GM23248 (cell line): ENCODE measurements around the gene TFIP11. TPM values are rescaled to one million over a fixed set of nuclear protein-coding genes. Genes with fewer than 3 reads are reported as not detected.

ENCODE experiments used
- DNase-seq: peaks from one replicate; pipeline ENCODE4 v3.0.0-alpha.2; 2015
- H2AFZ ChIP-seq: fragments of 200-600 bp; sonication (generic); 2 replicates; pipeline ENCODE4 v1.6.1; 2016; ENCODE audit warnings: antibody characterized with exemption
- H3F3A ChIP-seq: fragments of 200-600 bp; sonication (generic); 2 replicates; pipeline ENCODE4 v1.6.1; 2016; ENCODE audit warnings: mild to moderate bottlenecking, antibody characterized with exemption, mixed run types; ENCODE audit not compliant: insufficient read depth
- H3K27ac ChIP-seq: fragments of 200-600 bp; sonication (generic); 2 replicates; pipeline ENCODE4 v1.5.1; 2016; ENCODE audit warnings: mild to moderate bottlenecking
- H3K27me3 ChIP-seq: fragments of 200-600 bp; sonication (generic); replicated peaks from 2 replicates; pipeline ENCODE4 v1.6.1; 2016; ENCODE audit warnings: mild to moderate bottlenecking; ENCODE audit not compliant: insufficient read depth
- H3K36me3 ChIP-seq: fragments of 200-600 bp; sonication (generic); 2 replicates; pipeline ENCODE4 v1.6.1; 2016; ENCODE audit warnings: low read depth, mild to moderate bottlenecking
- H3K4me1 ChIP-seq: fragments of 200-600 bp; sonication (generic); 2 replicates; pipeline ENCODE4 v1.6.1; 2016; ENCODE audit warnings: mild to moderate bottlenecking; ENCODE audit not compliant: insufficient read depth
- H3K4me2 ChIP-seq: fragments of 200-600 bp; sonication (generic); one replicate; pipeline ENCODE4 v1.6.1; 2016; ENCODE audit warnings: mild to moderate bottlenecking; ENCODE audit not compliant: unreplicated experiment
- H3K4me3 ChIP-seq: fragments of 200-600 bp; sonication (generic); 2 replicates; pipeline ENCODE4 v1.5.1; 2016; ENCODE audit warnings: mild to moderate bottlenecking
- H3K79me2 ChIP-seq: fragments of 200-600 bp; sonication (generic); 2 replicates; pipeline ENCODE4 v1.6.1; 2016; ENCODE audit warnings: mild to moderate bottlenecking; ENCODE audit not compliant: insufficient read depth
- H3K9ac ChIP-seq: fragments of 200-600 bp; sonication (generic); 2 replicates; pipeline ENCODE4 v1.6.1; 2016; ENCODE audit warnings: mild to moderate bottlenecking
- H3K9me2 ChIP-seq: fragments of 200-600 bp; sonication (generic); 2 replicates; pipeline ENCODE4 v1.6.1; 2016; ENCODE audit warnings: mixed run types, mild to moderate bottlenecking, moderate library complexity; ENCODE audit not compliant: insufficient read depth
- H3K9me3 ChIP-seq: fragments of 200-600 bp; sonication (generic); one replicate; pipeline ENCODE4 v1.6.1; 2017; ENCODE audit warnings: low read depth
- H4K20me1 ChIP-seq: fragments of 200-600 bp; sonication (generic); 2 replicates; pipeline ENCODE4 v1.6.0; 2016; ENCODE audit not compliant: insufficient read depth
- EZH2 ChIP-seq: fragments of 200-600 bp; sonication (generic); IDR thresholded peaks from 2 replicates; pipeline ENCODE4 v1.6.1; 2018; ENCODE audit warnings: antibody characterized with exemption, mild to moderate bottlenecking; ENCODE audit not compliant: insufficient read depth, poor library complexity, severe bottlenecking
- EZH2phosphoT487 ChIP-seq: fragments of 200-600 bp; sonication (generic); IDR thresholded peaks from 2 replicates; pipeline ENCODE4 v1.6.1; 2018; ENCODE audit warnings: antibody characterized with exemption, moderate library complexity, mild to moderate bottlenecking, low read depth; ENCODE audit not compliant: insufficient read depth
- WGBS, 2 experiments: methylation state at CpG; one replicate each; pipeline ENCODE4 v1.1.6; 2015 to 2017; ENCODE audit warnings: low lambda C conversion rate in 2 of 2, low coverage in 1 of 2; ENCODE audit errors: missing lambda C conversion rate in 2 of 2; 5-methylcytosine and 5-hydroxymethylcytosine counted together
- in situ Hi-C: fragments of 300-500 bp; cut with MboI; formaldehyde crosslinking; loops from 2 replicates; pipeline ENCODE4 v1.15.0; 2020
- polyA plus RNA-seq: library from polyadenylated mRNA; unstranded; fragments of >200 nt; fragmentation: Nextera tagmentation; extraction: Ambion mirVana; gene quantifications from 2 replicates; pipeline ENCODE4 v1.2.1, GENCODE V29; 2016
- total RNA-seq: library from RNA; depleted of rRNA; stranded (reverse); fragments of >200 nt; shearing (Covaris generic); gene quantifications from 2 replicates; pipeline ENCODE4 v1.2.3, GENCODE V29; 2014

TFIP11 gene
- total and polyA plus RNA-seq, 2 experiments from 2014 or later = 23.1 to 41.9 TPM

DNA sequence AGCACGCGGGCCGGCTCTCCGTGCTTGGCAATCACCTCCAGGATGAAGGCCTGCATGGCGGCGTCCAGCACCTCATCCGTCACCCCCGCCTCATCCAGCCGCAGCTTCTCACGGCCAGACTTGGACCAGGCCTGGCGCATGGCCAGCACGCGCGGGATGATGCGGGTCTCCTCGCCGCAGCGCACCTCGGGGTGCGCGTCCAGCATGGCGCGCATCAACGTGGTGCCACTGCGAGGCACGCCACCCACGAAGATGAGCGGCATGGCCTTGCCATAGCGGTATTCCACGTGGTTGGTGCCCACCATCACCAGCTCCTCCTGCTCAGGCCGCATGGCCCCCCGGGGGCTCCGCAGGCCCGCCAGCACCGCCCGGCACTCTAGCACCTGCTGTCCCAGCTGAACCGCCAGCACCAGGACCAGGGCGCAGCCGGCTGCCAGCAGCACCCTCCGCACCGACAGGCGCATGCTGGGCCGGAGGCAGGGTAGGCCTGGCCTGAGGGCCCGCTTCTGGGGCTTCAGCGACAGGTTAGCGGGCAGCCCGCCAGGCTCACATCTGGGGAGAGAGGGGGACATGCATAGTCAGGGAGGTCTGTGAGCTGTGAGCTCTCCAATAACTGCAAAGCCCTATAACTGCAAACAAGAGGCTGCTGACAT, 29.0 kb upstream of the TFIP11 start:
- H3K9ac ChIP-seq = no peak overlapping the region
- in situ Hi-C loops = no loop called here
- DNase-seq = no peak
- H4K20me1 ChIP-seq = no peaks in the 10 kb centered on the region
- no peak overlapping the region for H2AFZ ChIP-seq
- WGBS, 2 experiments = 94 to 98% methylated on average over 44 to 47 of the region's 47 CpGs
- H3K79me2 ChIP-seq = peaks cover 17% of the 10 kb centered on the region; the same call in 1 of the 2 replicates
- no peak overlapping the region for H3K4me2 ChIP-seq
- H3K4me3 ChIP-seq = no peak overlapping the region
- H3K4me1 ChIP-seq = no peaks in the 10 kb centered on the region
- TF ChIP-seq EZH2phosphoT487 = no peak
- TF ChIP-seq EZH2 = no peak
- H3K27me3 ChIP-seq = no peaks in the 10 kb centered on the region
- H3K27ac ChIP-seq = no peak overlapping the region
- H3F3A ChIP-seq = no peaks in the 10 kb centered on the region
- peaks cover 3% of the 10 kb centered on the region; the same call in 1 of the 2 replicates for H3K36me3 ChIP-seq
- no peaks in the 10 kb centered on the region for H3K9me2 ChIP-seq
- H3K9me3 ChIP-seq = no peaks in the 10 kb centered on the region

DNA sequence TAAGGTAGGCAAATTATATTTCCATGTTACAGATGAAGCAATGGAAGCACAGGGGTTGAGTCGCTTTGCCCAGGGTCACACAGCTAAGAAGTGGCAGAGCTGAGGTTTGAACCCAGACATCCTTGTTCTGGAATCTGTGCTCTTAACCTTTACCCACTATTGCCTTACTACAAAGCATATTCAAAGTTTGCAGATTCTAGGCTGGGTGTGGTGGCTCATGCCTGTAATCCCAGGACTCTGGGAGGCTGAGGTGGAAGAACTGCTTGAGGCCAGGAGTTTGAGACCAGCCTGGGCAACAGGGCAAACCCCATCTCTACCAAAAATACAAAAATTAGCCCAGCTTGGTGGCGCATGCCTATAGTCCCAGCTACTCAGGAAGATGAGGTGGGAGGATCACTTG, 27.8 kb upstream of the TFIP11 start:
- H3K9me3 ChIP-seq = no peaks in the 10 kb centered on the region
- no peaks in the 10 kb centered on the region for H3K9me2 ChIP-seq
- H3K27ac ChIP-seq = no peak overlapping the region
- no peaks in the 10 kb centered on the region for H3F3A ChIP-seq
- in situ Hi-C loops = no loop called here
- DNase-seq = no peak
- 90 to 98% methylated on average over 2 of the region's 2 CpGs for WGBS, 2 experiments
- peaks cover 6% of the 10 kb centered on the region; the same call in 1 of the 2 replicates for H3K36me3 ChIP-seq
- H3K4me2 ChIP-seq = no peak overlapping the region
- no peaks in the 10 kb centered on the region for H3K27me3 ChIP-seq
- no peak overlapping the region for H2AFZ ChIP-seq
- no peak overlapping the region for H3K4me3 ChIP-seq
- no peaks in the 10 kb centered on the region for H3K4me1 ChIP-seq
- peaks cover 6% of the 10 kb centered on the region; the same call in 1 of the 2 replicates for H3K79me2 ChIP-seq
- no peaks in the 10 kb centered on the region for H4K20me1 ChIP-seq
- TF ChIP-seq EZH2phosphoT487 (no peak), EZH2 (no peak)
- H3K9ac ChIP-seq = no peak overlapping the region

DNA sequence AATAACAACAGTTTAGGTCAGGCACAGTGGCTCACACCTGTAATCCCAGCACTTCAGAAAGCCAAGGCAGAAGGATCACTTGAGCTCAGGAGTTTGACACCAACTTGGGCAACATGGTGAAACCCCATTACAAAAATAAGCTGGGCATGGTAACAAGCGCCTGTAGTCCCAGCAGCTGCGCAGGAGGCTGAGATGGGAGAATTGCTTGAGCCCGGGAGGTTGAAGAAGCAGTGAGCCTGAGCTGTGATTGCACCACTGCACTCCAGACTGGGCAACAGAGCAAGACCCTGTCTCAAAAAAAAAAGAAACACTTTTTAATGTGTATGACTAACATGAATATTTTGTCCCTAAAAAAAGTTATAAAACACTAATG, 24.5 kb upstream of the TFIP11 start:
- in situ Hi-C loops = no loop called here
- H3K79me2 ChIP-seq = no peaks in the 10 kb centered on the region

DNA sequence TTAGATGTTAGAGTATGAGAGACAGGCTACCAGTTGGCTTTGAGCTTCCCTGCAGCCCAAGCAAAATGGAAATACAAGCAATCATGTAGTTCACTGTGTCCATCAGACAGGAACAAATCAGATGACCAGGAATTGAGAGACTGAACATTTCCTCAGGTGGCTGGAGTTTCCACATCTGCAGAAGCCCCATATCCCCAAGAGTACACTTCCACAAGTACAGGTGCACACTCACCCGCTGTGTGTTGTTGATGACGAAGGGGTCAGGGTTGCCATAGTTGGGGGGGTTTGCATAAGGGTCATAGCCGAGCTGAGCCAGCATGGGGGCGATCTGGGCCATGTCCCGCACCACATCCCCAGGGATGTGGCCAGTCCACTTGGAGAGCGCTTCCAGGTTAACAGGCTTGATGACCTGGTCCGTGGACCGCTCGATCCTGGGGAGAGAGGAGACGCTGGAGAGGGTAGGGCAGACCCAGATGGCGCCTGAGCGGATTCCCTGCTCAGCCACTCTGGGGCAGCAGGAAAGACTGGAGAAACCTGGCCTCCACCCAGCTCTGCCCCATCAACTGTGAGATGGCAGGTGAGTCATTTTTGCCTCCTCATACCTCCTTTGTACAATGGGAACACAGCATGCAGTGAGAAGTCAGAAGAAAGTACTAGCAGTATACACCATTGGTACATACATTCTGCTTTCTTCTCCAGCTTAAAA, 23.9 kb upstream of the TFIP11 start:
- no peaks in the 10 kb centered on the region for H4K20me1 ChIP-seq
- H2AFZ ChIP-seq = no peak overlapping the region
- H3K27ac ChIP-seq = no peak overlapping the region
- WGBS, 2 experiments = 93 to 97% methylated on average over 12 of the region's 12 CpGs
- H3K9me2 ChIP-seq = no peaks in the 10 kb centered on the region
- in situ Hi-C loops = no loop called here
- H3K4me1 ChIP-seq = no peaks in the 10 kb centered on the region
- no peak overlapping the region for H3K9ac ChIP-seq
- no peaks in the 10 kb centered on the region for H3K79me2 ChIP-seq
- H3F3A ChIP-seq = no peaks in the 10 kb centered on the region
- no peak for DNase-seq
- no peaks in the 10 kb centered on the region for H3K27me3 ChIP-seq
- H3K4me2 ChIP-seq = no peak overlapping the region
- H3K9me3 ChIP-seq = no peaks in the 10 kb centered on the region
- no peak overlapping the region for H3K4me3 ChIP-seq
- TF ChIP-seq EZH2 = no peak
- TF ChIP-seq EZH2phosphoT487 = no peak
- H3K36me3 ChIP-seq = peaks cover 20% of the 10 kb centered on the region

More for the DNA sequence above, 24.5 kb upstream of the TFIP11 start:
- no peak for DNase-seq
- WGBS, 2 experiments = 98 to 100% methylated on average over 3 of the region's 3 CpGs
- Histone ChIP-seq H4K20me1 (no peaks in the 10 kb centered on the region), H3K9ac (no peak overlapping the region), H3K4me1 (no peaks in the 10 kb centered on the region), H3K4me2 (no peak overlapping the region), H3K27me3 (no peaks in the 10 kb centered on the region), H3K27ac (no peak overlapping the region), H3F3A (no peaks in the 10 kb centered on the region), H3K9me3 (no peaks in the 10 kb centered on the region), H3K4me3 (no peak overlapping the region), H3K36me3 (peaks cover 17% of the 10 kb centered on the region), H2AFZ (no peak overlapping the region), H3K9me2 (no peaks in the 10 kb centered on the region)
- no peak for TF ChIP-seq EZH2
- TF ChIP-seq EZH2phosphoT487 = no peak
